Hypothalamus (tissue), 51 donors: Measurements from ENCODE around the gene OS9.
A peak's percentile ranks its signal among the peaks of the same experiment; 100 is the strongest.
"Not testable (repeated sequence)": the region's sequence is repeated elsewhere in the genome, so short reads cannot be mapped to it uniquely, and the experiment has no call there.

Source experiments
- DNase-seq, 51 donors: peaks; one replicate each; lab custom pipeline; 2025; lab: John Stamatoyannopoulos, UW

Gene OS9

DNA sequence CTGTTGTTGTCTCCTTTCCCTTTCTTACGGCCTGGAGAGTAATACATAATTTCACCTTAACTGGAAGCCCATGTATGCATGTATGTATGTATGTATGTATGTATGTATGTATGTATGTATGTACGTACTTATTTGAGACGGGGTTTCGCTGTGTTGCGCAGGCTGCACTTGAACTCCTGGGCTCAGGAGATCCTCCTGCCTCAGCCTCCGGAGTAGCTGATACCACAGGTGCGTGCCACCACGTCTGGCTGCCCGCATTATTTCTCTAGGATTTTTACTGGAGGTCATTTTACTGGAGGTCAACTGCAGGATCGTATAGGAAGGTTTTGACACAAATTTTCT is 644 bp upstream of the OS9 start:
- peak in 1 of 51 donors; percentile 39 for DNase-seq

DNA sequence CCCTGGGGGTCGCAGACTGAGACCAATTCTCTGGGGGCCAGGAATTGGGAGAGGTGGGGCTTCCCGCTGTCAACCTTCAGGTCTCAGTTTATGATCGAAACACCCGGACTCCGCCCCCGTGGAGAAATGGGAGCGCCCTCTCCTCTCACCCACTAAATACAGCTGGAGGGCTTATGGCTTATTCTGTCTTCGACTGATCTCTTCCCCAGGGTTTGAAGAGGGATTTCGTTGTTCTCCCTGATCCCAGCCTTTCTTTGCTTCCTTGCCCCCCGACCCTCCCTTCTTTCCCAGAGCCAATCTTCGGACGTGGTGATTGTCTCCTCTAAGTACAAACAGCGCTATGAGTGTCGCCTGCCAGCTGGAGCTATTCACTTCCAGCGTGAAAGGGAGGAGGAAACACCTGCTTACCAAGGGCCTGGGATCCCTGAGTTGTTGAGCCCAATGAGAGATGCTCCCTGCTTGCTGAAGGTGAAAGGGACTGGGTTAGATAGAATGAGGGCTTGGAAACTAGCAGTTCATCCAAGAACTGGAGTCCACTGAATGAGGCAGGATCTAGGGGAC is 607 bp downstream of the OS9 start:
- DNase-seq, result peak in 12 of 51 donors; percentile 5 to 54 (median 34)

DNA sequence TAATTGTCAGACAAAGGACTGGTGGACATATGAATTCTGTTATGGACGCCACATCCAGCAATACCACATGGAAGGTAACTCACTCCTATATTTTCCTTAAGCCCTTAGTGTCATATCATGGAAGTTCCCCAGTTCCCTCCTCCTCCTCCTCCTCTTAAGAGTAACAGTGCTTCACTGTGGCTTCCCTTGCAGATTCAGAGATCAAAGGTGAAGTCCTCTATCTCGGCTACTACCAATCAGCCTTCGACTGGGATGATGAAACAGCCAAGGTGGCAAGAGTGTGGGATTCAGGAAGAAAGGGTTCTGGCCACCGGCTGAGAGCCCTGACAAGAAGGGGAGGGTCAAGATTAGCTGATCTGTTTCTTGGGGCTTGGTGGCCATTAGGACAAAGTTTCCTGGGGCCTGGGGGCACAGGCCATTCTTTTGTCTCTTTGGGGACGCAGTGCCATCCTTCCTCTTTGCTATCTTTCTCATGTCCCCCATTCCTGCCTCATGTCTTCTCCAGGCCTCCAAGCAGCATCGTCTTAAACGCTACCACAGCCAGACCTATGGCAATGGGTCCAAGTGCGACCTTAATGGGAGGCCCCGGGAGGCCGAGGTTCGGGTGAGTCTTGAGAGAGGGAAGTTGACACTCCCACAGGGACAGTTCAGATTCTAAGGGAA is 2.0 kb downstream of the OS9 start:
- no peak for DNase-seq

DNA sequence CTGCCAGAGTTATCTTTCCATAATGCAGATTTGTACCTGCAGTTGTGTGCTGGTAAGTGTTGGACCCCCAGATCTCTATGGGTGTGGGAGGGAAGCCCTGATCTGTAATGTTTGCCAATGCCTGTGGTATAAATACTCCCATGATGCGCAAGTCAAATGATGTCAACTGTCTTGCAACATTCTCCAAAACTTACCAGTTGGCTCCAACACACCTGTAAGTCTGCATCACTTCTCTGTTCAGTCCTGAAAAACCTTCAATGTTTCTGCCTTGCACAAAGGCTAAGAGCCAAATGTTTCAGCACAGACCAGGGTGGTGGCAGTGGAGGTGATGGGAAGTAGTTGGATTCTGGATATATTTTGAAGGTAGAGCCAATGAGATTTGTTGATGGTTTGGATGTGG is 3.1 kb downstream of the OS9 start:
- DNase-seq, result no peak

DNA sequence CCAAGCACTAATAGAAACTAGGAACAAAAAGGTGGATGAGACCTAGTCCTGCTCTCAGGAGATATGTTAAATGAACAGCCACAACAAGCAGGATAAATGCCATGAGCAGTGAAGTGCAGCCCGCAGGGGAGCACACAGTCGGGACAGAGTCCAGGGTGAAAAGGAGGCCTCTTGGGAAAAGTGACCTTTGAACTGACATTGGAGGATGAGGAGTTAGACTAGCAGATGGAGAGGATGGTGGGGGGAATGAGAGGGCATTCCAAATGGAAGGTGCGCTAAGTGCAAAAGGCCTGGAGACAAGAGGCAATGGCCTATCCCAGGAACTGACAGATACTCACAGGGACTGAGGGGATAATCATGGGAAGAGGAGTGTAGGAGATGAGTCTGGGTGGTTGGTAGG is 4.5 kb downstream of the OS9 start:
- DNase-seq, result no peak

DNA sequence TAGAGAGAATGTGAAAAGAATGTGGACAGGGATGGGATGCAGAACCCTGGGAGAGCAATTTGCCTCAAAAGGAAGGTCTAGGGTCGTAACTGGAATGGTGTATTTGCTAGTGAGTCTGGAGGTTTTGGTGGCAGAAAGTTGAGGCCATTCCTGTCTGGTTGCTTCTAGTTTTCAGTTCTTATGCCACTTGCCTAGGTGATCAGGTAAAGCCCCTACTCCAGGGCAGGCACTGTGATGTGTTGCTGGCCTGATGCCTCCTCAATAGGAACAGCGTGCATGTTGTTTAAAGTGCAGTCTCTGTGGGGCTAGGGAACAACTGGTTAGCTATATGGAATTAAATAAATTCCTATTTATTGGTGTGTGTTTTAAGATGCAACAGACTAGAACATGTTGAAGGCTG is 6.4 kb downstream of the OS9 start:
- DNase-seq, result no peak

DNA sequence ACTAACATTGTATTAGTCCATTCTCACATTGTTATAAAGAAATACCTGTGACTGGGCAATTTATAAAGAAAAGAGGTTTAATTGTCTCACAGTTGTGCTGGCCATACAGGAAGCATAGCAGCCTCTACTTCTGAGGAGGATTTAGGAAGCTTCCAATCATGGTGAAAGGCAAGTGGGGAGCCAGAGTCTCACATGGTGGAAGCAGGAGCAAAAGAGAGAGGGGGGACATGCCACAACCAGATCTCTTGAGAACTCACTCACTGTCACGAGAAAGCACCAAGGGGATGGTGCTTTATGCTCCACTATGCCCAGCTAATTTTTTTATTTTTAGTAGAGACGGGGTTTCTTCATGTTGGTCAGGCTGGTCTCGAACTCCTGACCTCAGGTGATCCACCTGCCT is 13.3 kb downstream of the OS9 start:
- no peak for DNase-seq

DNA sequence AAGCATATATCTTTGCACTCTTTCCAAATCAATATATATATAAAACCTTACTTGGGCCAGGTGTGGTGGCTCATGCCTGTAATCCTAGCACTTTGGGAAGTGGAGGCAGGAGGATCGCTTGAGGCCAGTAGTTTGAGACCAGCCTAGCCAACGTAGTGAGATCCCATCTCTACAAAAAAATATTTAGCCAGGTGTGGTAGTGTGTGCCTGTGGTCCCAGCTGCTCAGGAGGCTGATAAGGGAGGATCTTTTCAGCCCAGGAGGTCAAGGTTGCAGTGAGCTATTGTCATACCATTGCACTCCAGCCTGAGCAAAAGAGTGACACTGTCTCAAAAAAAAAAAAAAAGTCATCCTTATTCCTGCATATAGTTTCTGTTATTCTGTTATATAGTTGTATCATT is 14.4 kb downstream of the OS9 start:
- no peak for DNase-seq

DNA sequence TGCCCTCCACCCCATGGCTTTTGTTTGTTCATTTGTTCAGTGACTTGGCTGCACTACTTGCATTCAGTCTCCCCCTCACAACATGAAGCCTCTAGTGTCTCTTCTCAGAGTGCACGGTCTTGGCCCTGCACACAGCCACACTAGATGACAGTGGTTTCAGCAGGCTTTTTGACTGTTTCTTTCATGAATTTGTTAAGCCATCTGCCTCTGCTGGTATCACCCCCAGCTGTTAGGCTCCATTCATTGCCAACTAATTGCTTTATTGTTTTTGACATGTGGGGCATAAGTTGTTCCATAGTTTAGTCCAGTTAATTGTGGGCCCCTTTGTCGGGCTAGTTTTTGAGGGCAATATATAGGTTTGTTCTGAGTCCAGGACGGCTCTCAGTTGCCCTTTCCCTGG is 18.8 kb downstream of the OS9 start:
- DNase-seq, result peak in 1 of 51 donors; percentile 1

DNA sequence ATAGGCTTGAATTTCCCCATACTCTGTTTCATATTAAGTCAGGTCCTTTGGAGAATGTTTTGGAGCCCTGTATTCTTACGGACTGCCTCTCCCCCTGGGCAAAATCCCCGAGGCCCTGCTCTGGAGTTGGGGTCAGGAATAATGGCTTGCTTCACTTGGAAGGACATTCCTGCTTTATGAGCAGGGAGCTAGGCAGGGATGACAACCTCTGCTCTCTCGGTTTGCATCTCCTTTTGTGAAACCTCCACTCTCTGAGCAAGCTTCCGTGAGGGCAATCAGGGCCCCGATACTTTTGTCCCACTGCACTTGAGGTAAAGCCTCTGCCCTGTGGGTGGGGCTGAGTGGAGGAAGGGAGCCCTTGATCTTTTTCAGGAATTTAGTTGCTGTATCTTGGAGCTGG is 19.3 kb downstream of the OS9 start:
- DNase-seq, result no peak

DNA sequence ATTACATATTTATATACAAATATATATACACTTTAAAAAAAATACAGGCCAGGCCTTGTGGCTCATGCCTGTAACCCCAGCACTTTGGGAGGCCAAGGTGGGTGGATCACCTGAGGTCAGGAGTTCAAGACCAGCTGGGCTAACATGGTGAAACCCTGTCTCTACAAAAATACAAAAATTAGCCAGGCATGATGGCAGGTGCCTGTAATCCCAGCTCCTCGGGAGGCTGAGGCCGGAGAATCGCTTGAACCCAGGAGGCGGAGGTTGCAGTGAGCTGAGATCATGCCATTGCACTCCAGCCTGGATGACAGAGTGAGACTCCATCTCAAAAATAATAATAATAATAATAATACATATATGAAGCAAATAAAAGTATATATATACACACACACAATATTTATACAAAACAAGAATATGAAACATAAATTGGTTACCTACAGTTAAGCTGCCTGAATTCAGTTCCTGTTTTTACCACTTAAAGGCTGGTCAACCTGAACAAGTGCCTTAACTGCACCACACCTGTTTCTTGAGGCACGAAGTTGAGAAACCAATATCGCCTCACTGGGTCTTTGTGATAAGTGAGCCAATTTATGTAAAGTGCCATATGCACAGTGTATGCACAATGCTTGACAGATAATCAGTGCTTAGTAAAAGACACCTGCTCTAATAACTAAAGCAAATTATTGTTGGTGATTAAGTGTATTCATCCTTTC is 21.3 kb downstream of the OS9 start:
- DNase-seq, result not testable (repeated sequence)

DNA sequence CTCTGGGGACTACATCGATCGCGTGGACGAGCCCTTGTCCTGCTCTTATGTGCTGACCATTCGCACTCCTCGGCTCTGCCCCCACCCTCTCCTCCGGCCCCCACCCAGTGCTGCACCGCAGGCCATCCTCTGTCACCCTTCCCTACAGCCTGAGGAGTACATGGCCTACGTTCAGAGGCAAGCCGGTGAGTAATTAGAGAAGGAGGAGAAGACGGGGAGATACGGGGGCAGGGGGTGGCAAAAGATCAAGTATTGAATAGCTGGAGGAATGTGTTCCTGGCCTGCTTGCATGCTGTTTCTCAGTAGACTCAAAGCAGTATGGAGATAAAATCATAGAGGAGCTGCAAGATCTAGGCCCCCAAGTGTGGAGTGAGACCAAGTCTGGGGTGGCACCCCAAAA is 21.9 kb downstream of the OS9 start:
- no peak for DNase-seq

DNA sequence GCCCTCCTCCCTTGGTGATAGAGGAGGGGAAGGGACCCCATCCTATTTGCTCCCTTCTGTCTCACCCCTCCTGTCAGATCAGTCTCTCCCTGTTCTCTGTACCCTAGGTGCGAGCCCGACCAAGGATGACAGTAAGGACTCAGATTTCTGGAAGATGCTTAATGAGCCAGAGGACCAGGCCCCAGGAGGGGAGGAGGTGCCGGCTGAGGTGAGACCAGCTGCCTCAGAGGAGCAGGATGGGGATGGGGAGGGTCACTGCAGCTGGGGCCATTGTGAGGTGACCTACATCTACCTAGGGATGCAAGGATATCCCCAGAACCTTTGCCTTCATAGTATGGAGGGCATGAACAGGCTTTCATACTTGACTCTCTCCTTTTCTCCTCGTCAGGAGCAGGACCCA is 22.4 kb downstream of the OS9 start:
- no peak for DNase-seq

DNA sequence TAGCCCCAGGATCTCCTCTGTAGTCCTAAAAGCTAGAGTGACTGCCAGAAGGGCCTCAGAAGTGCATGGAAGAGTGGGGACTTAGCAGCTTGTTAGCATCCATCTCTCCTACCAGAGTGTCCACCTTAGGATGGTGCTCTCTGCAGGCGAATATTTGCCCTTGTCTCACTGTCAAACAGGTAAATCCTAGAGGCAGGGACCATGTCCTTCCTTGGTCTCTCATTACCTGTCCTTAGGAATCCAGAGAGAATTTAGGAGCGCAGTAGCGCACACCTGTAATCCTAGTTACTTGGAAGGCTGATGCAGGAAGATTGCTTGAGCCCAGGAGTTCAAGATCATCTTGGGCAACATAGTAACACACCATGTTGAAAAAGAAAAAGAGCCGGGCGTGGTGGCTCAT is 23.2 kb downstream of the OS9 start:
- no peak for DNase-seq

DNA sequence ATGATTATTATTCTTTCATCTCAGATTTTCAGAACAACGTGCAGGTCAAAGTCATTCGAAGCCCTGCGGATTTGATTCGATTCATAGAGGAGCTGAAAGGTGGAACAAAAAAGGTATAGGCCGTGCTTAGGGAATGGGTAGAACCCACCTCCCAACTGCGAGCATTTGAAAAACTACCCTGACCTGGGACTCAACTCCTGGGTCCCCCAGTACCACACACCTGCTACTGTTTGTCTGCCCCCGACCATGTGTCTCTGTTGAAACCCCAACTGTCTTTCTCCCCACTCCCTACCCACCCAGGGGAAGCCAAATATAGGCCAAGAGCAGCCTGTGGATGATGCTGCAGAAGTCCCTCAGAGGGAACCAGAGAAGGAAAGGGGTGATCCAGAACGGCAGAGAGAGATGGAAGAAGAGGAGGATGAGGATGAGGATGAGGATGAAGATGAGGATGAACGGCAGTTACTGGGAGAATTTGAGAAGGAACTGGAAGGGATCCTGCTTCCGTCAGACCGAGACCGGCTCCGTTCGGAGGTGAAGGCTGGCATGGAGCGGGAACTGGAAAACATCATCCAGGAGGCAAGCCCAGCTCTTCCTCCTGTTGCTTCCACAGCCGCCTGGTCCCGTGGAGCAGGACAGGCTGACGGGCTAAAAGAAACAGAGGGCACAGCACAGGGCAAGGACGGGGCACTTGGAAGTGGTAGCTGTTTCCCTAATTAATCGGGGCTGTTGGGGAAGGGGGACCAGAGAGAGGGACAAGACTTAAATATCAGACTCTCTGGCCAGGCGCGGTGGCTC is 24.1 kb downstream of the OS9 start:
- DNase-seq, result no peak

DNA sequence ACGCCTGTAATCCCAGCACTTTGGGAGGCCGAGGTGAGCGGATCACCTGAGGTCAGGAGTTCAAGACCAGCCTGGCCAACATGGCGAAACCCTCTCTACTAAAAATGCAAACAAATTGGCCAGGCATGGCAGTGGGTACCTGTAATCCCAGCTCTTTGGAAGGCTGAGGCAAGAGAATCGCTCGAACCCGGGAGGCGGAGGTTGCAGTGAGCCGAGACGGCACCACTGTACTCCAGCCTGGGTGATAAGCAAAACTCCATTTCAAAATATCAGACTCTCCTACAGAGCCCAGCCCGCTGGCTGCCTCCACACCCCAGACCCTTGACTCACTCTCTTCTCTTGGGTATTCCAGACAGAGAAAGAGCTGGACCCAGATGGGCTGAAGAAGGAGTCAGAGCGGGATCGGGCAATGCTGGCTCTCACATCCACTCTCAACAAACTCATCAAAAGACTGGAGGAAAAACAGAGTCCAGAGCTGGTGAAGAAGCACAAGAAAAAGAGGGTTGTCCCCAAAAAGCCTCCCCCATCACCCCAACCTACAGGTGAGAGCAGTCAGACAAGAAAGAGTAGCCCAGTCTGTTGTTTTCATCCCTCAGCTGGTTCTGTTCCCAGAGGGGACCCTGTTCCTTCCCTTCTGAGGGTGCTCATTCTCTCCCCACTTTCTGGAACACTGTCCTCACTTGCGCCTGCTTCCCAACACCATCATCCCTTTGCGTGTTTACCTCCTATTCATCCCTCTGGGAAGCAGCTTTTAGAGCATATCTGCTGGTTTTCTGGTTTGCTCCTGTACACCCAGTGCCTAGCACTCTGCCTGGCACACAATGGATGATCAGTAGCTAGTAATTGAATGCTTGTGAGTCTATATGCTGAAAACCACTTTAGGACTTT is 25.0 kb downstream of the OS9 start:
- DNase-seq, result no peak

DNA sequence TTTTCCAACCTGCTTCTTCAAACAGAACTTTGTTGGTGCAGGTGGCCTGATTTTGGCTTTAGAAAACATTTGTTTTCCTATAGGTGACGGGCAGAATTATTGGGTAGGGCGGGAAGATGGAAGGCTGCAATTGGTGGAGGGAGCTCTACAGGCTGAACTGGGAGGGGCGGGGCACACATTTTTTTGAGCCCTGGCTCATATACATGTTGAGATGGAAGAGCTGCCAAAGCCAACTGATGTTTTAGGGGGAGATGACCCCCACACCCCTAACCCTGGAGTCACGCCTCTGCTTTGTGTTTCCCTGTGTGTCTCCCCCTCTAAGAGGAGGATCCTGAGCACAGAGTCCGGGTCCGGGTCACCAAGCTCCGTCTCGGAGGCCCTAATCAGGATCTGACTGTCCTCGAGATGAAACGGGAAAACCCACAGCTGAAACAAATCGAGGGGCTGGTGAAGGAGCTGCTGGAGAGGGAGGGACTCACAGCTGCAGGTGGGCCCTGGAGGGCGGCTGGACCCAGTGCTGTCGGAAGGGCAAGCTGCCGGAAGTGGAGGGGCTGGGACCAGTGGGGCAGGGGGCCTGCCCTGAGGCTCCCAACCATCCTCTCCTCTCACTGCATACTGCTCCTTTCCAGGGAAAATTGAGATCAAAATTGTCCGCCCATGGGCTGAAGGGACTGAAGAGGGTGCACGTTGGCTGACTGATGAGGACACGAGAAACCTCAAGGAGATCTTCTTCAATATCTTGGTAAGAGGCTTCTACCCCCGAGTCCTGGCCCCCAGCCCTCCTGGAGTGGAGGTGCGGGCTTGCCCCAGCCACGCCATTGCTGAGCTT is 26.1 kb downstream of the OS9 start:
- no peak for DNase-seq

DNA sequence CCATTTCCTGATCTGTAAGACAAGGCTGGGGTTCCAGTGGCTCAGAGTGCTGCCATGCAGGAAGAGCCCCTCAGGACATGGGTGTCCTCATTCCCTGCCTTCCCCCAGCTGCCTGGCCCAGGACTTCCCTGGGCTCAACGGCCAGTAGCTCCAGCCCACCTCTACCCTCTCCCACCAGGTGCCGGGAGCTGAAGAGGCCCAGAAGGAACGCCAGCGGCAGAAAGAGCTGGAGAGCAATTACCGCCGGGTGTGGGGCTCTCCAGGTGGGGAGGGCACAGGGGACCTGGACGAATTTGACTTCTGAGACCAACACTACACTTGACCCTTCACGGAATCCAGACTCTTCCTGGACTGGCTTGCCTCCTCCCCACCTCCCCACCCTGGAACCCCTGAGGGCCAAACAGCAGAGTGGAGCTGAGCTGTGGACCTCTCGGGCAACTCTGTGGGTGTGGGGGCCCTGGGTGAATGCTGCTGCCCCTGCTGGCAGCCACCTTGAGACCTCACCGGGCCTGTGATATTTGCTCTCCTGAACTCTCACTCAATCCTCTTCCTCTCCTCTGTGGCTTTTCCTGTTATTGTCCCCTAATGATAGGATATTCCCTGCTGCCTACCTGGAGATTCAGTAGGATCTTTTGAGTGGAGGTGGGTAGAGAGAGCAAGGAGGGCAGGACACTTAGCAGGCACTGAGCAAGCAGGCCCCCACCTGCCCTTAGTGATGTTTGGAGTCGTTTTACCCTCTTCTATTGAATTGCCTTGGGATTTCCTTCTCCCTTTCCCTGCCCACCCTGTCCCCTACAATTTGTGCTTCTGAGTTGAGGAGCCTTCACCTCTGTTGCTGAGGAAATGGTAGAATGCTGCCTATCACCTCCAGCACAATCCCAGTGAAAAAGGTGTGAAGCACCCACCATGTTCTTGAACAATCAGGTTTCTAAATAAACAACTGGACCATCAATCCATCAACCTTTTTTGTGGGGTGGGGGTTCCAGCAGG is 27.0 kb downstream of the OS9 start:
- DNase-seq, result no peak
